DOHH2 (cell line): ENCODE data around the gene LETMD1.

Experiments used
- EZH2phosphoT487 ChIP-seq: fragments of 200-600 bp; sonication (generic); IDR thresholded peaks from 2 replicates; pipeline ENCODE4 v1.6.1; 2017; ENCODE audit warnings: borderline replicate concordance, mild to moderate bottlenecking, antibody characterized with exemption, low read length, moderate library complexity, mixed read lengths
- TF ChIP-seq, protein P1 (sequence below): fragments of 200-600 bp; sonication (generic); IDR thresholded peaks from one replicate; pipeline ENCODE4 v1.5.1; 2014; ENCODE audit warnings: antibody characterized with exemption, mild to moderate bottlenecking, low read depth, low read length; ENCODE audit not compliant: poor library complexity, severe bottlenecking

DNA sequence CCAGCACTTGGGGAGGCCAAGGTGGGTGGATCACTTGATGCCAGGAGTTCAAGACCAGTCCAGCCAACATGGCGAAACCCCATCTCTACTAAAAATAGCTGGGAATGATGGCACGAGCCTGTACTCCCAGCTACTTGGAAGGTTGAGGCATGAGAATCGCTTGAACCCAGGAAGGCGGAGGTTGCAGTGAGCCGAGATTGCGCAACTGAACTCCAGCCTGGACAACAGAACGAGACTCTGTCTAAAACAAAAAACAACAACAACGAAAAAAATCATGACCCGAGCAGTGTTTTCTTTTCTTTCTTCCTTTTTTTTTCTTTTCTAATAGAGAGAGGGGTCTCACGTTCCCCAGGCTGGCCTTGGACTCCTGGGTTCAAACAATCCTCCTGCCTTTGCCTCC, 38.8 kb downstream of the LETMD1 start:
- TF ChIP-seq, protein P1, sequence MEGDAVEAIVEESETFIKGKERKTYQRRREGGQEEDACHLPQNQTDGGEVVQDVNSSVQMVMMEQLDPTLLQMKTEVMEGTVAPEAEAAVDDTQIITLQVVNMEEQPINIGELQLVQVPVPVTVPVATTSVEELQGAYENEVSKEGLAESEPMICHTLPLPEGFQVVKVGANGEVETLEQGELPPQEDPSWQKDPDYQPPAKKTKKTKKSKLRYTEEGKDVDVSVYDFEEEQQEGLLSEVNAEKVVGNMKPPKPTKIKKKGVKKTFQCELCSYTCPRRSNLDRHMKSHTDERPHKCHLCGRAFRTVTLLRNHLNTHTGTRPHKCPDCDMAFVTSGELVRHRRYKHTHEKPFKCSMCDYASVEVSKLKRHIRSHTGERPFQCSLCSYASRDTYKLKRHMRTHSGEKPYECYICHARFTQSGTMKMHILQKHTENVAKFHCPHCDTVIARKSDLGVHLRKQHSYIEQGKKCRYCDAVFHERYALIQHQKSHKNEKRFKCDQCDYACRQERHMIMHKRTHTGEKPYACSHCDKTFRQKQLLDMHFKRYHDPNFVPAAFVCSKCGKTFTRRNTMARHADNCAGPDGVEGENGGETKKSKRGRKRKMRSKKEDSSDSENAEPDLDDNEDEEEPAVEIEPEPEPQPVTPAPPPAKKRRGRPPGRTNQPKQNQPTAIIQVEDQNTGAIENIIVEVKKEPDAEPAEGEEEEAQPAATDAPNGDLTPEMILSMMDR: no peak
- TF ChIP-seq EZH2phosphoT487: no peak
